Measurements from ENCODE around the gene TTC22. TPM values are rescaled to one million over a fixed set of nuclear protein-coding genes. Genes with fewer than 3 reads are reported as not detected.

TTC22 gene
- total RNA-seq, 1 experiment from 2014 or later: 0.10 TPM

- H3K27me3 ChIP-seq (ENCODE audit: control insufficient read depth, insufficient read depth, low read length): no peaks in the 10 kb centered on the region
- H3K4me3 ChIP-seq (ENCODE audit: low read depth in 2 of 2, low read length in 2 of 2): no peak overlapping the region
- H3K4me1 ChIP-seq (ENCODE audit: control insufficient read depth, insufficient read depth, low read length): no peaks in the 10 kb centered on the region
- in situ Hi-C loops (cut with HindIII; ENCODE audit: low pct_unique_long_range_greater_than_20kb, low sequenced_read_pairs) (no loop called here), intact Hi-C loops (cut with micrococcal nuclease; ENCODE audit: unreplicated experiment) (no loop called here)
- DNase-seq (ENCODE audit: low read depth, low spot score): no peak
- BruUV-seq (replicated peaks): no TSS peak
- ChIA-PET CTCF (interaction anchor here (0.7 kb wide), 1 partner anchor 344 kb away, joined by 3 read pairs; no protein-coding TSS in a partner anchor), POLR2A (no interaction called here)
- peaks cover 6% of the 10 kb centered on the region; the same call in 1 of the 2 replicates for H3K9me3 ChIP-seq (ENCODE audit: control insufficient read depth, insufficient read depth, low read depth, low read length)
- ATAC-seq: no peak
- H3K27ac ChIP-seq (ENCODE audit: low read length): no peak overlapping the region
- H3K36me3 ChIP-seq (ENCODE audit: control insufficient read depth, insufficient read depth, low read length): no peaks in the 10 kb centered on the region
- no peak for TF ChIP-seq CTCF (IDR thresholded peaks at IDR 0.05)
- TF ChIP-seq POLR2AphosphoS5 (IDR thresholded peaks at IDR 0.05; ENCODE audit: low read depth, low read length): no peak
- no peak for TF ChIP-seq REST (IDR thresholded peaks at IDR 0.05; ENCODE audit: insufficient read depth in 1 of 2, low read depth in 2 of 2, low read length in 1 of 2)
- TF ChIP-seq SIN3A (IDR thresholded peaks at IDR 0.05; ENCODE audit: borderline replicate concordance, insufficient read depth, low read depth, low read length): no peak
- TF ChIP-seq TCF7L2 (IDR thresholded peaks at IDR 0.05; ENCODE audit: low read depth, low read length): no peak
Observed at GRCh38 chr1:54833121-54833520, 32.0 kb upstream of the TTC22 start.

- ATAC-seq: no peak
- CTCF ChIA-PET: no interaction called here
- intact Hi-C loops (cut with micrococcal nuclease; ENCODE audit: unreplicated experiment): no loop called here
Observed at GRCh38 chr1:54826226-54826816, 25.2 kb upstream of the TTC22 start.

More at GRCh38 chr1:54826226-54826816, 25.2 kb upstream of the TTC22 start:
- no peaks in the 10 kb centered on the region for H3K36me3 ChIP-seq (ENCODE audit: control insufficient read depth, insufficient read depth, low read length)
- no peak overlapping the region for H3K27ac ChIP-seq (ENCODE audit: low read length)
- DNase-seq (ENCODE audit: low read depth, low spot score): no peak
- no peaks in the 10 kb centered on the region for H3K4me1 ChIP-seq (ENCODE audit: control insufficient read depth, insufficient read depth, low read length)
- H3K27me3 ChIP-seq (ENCODE audit: control insufficient read depth, insufficient read depth, low read length): no peaks in the 10 kb centered on the region
- no peak overlapping the region for H3K4me3 ChIP-seq (ENCODE audit: low read depth in 2 of 2, low read length in 2 of 2)
- H3K9me3 ChIP-seq (ENCODE audit: control insufficient read depth, insufficient read depth, low read depth, low read length): peaks cover 14% of the 10 kb centered on the region; the same call in 1 of the 2 replicates
- no peak for TF ChIP-seq SIN3A (IDR thresholded peaks at IDR 0.05; ENCODE audit: borderline replicate concordance, insufficient read depth, low read depth, low read length)
- no peak for TF ChIP-seq CTCF (IDR thresholded peaks at IDR 0.05)
- no peak for TF ChIP-seq POLR2AphosphoS5 (IDR thresholded peaks at IDR 0.05; ENCODE audit: low read depth, low read length)
- no peak for TF ChIP-seq TCF7L2 (IDR thresholded peaks at IDR 0.05; ENCODE audit: low read depth, low read length)
- TF ChIP-seq REST (IDR thresholded peaks at IDR 0.05; ENCODE audit: insufficient read depth in 1 of 2, low read depth in 2 of 2, low read length in 1 of 2): no peak
- POLR2A ChIA-PET: no interaction called here
- BruUV-seq (replicated peaks): no TSS peak
- in situ Hi-C loops (cut with HindIII; ENCODE audit: low pct_unique_long_range_greater_than_20kb, low sequenced_read_pairs): no loop called here

All from Panc1 (cell line).